IMR-90 (cell line): Measurements from ENCODE around the gene MTIF3.

Experiments used
- MAZ ChIP-seq: IDR thresholded peaks from 2 replicates; pipeline ENCODE4 v1.6.1; 2012; ENCODE audit warnings: low read depth, mild to moderate bottlenecking, low read length, improper control_type of control experiment, moderate library complexity, borderline replicate concordance
- NFE2L2 ChIP-seq: fragments of 150-350 bp; IDR thresholded peaks from 2 replicates; pipeline ENCODE4 v1.6.1; 2016; ENCODE audit warnings: low read depth, mild to moderate bottlenecking, low read length
- POLR2A ChIP-seq: IDR thresholded peaks from 2 replicates; pipeline ENCODE4 v1.6.1; 2012; ENCODE audit warnings: mild to moderate bottlenecking, low read depth, low read length
- RAD21 ChIP-seq: IDR thresholded peaks from 2 replicates; pipeline ENCODE4 v1.6.1; 2012; ENCODE audit warnings: low read length, improper control_type of control experiment
- TF ChIP-seq, protein P1 (sequence below): conservative IDR thresholded peaks from 2 replicates; pipeline ENCODE4 v1.5.1; 2012; ENCODE audit warnings: mild to moderate bottlenecking, low read depth, low read length, improper control_type of control experiment
- TF ChIP-seq, protein P2 (sequence below): fragments of 150-350 bp; IDR thresholded peaks from 2 replicates; pipeline ENCODE4 v1.6.1; 2016; ENCODE audit warnings: low read depth, mild to moderate bottlenecking, low read length, moderate library complexity, borderline replicate concordance
- TF ChIP-seq, protein P3 (sequence below): fragments of 150-350 bp; IDR thresholded peaks from 2 replicates; pipeline ENCODE4 v1.6.1; 2017; ENCODE audit warnings: mild to moderate bottlenecking, antibody characterized with exemption, low read length, low read depth

DNA sequence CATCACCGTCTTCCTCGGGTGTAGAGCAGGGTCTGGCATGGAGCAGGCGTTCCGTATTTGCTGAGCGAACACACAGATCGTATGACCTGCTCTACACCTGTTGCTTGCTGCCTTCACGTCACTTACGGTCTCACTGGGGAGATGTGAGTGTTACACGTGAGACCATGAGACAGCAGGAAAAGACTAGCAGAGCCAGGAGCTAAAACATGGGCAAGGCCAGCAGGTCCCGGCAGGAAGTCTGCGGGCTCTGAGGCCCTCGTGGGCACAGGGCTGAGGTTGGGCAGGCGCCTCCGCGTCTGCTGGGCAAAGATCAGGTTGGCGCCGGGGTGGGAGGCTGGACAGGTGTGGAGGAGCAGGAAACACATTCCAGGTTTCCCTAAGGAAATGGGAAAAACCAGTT is 45.7 kb downstream of the MTIF3 start:
- TF ChIP-seq, protein P1, sequence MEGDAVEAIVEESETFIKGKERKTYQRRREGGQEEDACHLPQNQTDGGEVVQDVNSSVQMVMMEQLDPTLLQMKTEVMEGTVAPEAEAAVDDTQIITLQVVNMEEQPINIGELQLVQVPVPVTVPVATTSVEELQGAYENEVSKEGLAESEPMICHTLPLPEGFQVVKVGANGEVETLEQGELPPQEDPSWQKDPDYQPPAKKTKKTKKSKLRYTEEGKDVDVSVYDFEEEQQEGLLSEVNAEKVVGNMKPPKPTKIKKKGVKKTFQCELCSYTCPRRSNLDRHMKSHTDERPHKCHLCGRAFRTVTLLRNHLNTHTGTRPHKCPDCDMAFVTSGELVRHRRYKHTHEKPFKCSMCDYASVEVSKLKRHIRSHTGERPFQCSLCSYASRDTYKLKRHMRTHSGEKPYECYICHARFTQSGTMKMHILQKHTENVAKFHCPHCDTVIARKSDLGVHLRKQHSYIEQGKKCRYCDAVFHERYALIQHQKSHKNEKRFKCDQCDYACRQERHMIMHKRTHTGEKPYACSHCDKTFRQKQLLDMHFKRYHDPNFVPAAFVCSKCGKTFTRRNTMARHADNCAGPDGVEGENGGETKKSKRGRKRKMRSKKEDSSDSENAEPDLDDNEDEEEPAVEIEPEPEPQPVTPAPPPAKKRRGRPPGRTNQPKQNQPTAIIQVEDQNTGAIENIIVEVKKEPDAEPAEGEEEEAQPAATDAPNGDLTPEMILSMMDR, result no peak
- TF ChIP-seq MAZ (no peak), POLR2A (no peak), RAD21 (no peak), NFE2L2 (no peak)
- TF ChIP-seq, protein P2, sequence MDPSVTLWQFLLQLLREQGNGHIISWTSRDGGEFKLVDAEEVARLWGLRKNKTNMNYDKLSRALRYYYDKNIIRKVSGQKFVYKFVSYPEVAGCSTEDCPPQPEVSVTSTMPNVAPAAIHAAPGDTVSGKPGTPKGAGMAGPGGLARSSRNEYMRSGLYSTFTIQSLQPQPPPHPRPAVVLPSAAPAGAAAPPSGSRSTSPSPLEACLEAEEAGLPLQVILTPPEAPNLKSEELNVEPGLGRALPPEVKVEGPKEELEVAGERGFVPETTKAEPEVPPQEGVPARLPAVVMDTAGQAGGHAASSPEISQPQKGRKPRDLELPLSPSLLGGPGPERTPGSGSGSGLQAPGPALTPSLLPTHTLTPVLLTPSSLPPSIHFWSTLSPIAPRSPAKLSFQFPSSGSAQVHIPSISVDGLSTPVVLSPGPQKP, result no peak
- TF ChIP-seq, protein P3, sequence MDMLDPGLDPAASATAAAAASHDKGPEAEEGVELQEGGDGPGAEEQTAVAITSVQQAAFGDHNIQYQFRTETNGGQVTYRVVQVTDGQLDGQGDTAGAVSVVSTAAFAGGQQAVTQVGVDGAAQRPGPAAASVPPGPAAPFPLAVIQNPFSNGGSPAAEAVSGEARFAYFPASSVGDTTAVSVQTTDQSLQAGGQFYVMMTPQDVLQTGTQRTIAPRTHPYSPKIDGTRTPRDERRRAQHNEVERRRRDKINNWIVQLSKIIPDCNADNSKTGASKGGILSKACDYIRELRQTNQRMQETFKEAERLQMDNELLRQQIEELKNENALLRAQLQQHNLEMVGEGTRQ, result no peak
